HTR-8/SVneo (cell line): ENCODE results near the gene MYH15.

Experiments
- DNase-seq: peaks from one replicate; pipeline ENCODE4 v3.0.0; 2011; ENCODE audit warnings: low spot score, mixed read lengths; ENCODE audit not compliant: insufficient read length
- FAIRE-seq: peaks from 2 replicates; lab custom pipeline; 2011; peaks lifted over from hg19 to GRCh38; lab: Jason Lieb, UNC

The MYH15 gene

GRCh38 chr3:108346301-108347227 is 163.8 kb downstream of the MYH15 start:
- DNase-seq (no peak), FAIRE-seq (no peak)

- no peak for DNase-seq
- FAIRE-seq, result no peak
Observed at GRCh38 chr3:108345492-108346205, 164.7 kb downstream of the MYH15 start.

GRCh38 chr3:108343491-108343890 is 166.9 kb downstream of the MYH15 start:
- DNase-seq, result no peak
- no peak for FAIRE-seq

- DNase-seq (no peak), FAIRE-seq (no peak)
Observed at GRCh38 chr3:108342837-108343486, 167.4 kb downstream of the MYH15 start.

GRCh38 chr3:108341911-108342310 is 168.5 kb downstream of the MYH15 start:
- DNase-seq, result no peak
- no peak for FAIRE-seq

- FAIRE-seq, result no peak
- no peak for DNase-seq
Observed at GRCh38 chr3:108338901-108339545, 171.4 kb downstream of the MYH15 start.

GRCh38 chr3:108334701-108335100 is 175.7 kb downstream of the MYH15 start:
- no peak for DNase-seq
- FAIRE-seq, result no peak

- no peak for FAIRE-seq
- DNase-seq, result no peak
Observed at GRCh38 chr3:108333961-108334360, 176.4 kb downstream of the MYH15 start.

GRCh38 chr3:108331792-108332191 is 178.6 kb downstream of the MYH15 start:
- FAIRE-seq (no peak), DNase-seq (no peak)
